GM06990 (cell line): Measurements from ENCODE around the gene SYNDIG1.

Source experiments
- DNase-seq: peaks from one replicate; pipeline ENCODE4 v3.0.0-alpha.2; 2011; ENCODE audit not compliant: insufficient read length; ENCODE audit errors: extremely low read depth
- H3K27me3 ChIP-seq: replicated peaks from 2 replicates; pipeline ENCODE4 v1.6.0; 2011; ENCODE audit warnings: low read length; ENCODE audit not compliant: control insufficient read depth, insufficient read depth
- H3K36me3 ChIP-seq: 2 replicates; pipeline ENCODE4 v1.5.1; 2011; ENCODE audit warnings: low read length; ENCODE audit not compliant: control insufficient read depth, insufficient read depth
- H3K4me3 ChIP-seq: replicated peaks from 2 replicates; pipeline ENCODE4 v1.5.1; 2011; ENCODE audit warnings: low read depth, mild to moderate bottlenecking, control low read depth, low read length
- CTCF ChIP-seq: IDR thresholded peaks from 2 replicates; pipeline ENCODE4 v1.5.1; 2011; ENCODE audit warnings: low read length, control low read depth, mild to moderate bottlenecking, inconsistent platforms; ENCODE audit not compliant: insufficient read depth, poor library complexity, severe bottlenecking

The SYNDIG1 gene

GRCh38 chr20:24565835-24566351 is 96.5 kb downstream of the SYNDIG1 start:
- Histone ChIP-seq H3K36me3 (no peaks in the 10 kb centered on the region), H3K4me3 (no peak overlapping the region), H3K27me3 (no peaks in the 10 kb centered on the region)
- no peak for DNase-seq
- no peak for TF ChIP-seq CTCF

- Histone ChIP-seq H3K4me3 (no peak overlapping the region), H3K36me3 (no peaks in the 10 kb centered on the region), H3K27me3 (no peaks in the 10 kb centered on the region)
- no peak for TF ChIP-seq CTCF
- no peak for DNase-seq
Observed at GRCh38 chr20:24566656-24567055, 97.2 kb downstream of the SYNDIG1 start.

- no peaks in the 10 kb centered on the region for H3K36me3 ChIP-seq
- H3K27me3 ChIP-seq = no peaks in the 10 kb centered on the region
- TF ChIP-seq CTCF = no peak
- no peak overlapping the region for H3K4me3 ChIP-seq
- no peak for DNase-seq
Observed at GRCh38 chr20:24567508-24567907, 98.1 kb downstream of the SYNDIG1 start.

GRCh38 chr20:24568842-24569241 is 99.4 kb downstream of the SYNDIG1 start:
- DNase-seq = no peak
- no peak for TF ChIP-seq CTCF
- H3K4me3 ChIP-seq = no peak overlapping the region
- H3K27me3 ChIP-seq = no peaks in the 10 kb centered on the region
- H3K36me3 ChIP-seq = no peaks in the 10 kb centered on the region

- no peak overlapping the region for H3K4me3 ChIP-seq
- H3K27me3 ChIP-seq = no peaks in the 10 kb centered on the region
- no peak for DNase-seq
- no peaks in the 10 kb centered on the region for H3K36me3 ChIP-seq
- no peak for TF ChIP-seq CTCF
Observed at GRCh38 chr20:24571159-24571558, 101.7 kb downstream of the SYNDIG1 start.

GRCh38 chr20:24572140-24572539 is 102.7 kb downstream of the SYNDIG1 start:
- no peak for TF ChIP-seq CTCF
- no peaks in the 10 kb centered on the region for H3K27me3 ChIP-seq

More at GRCh38 chr20:24572140-24572539, 102.7 kb downstream of the SYNDIG1 start:
- no peaks in the 10 kb centered on the region for H3K36me3 ChIP-seq
- DNase-seq = no peak
- no peak overlapping the region for H3K4me3 ChIP-seq
